RPMI7951 (cell line): ENCODE data around the gene INA. TPM values are rescaled to one million over a fixed set of nuclear protein-coding genes. Genes with fewer than 3 reads are reported as not detected.

Experiments
- total RNA-seq: library from RNA; depleted of rRNA; stranded (reverse); fragments of >200 nt; shearing (Covaris generic); gene quantifications from 2 replicates; pipeline ENCODE4 v1.2.3, GENCODE V29; 2014; rRNA removed

The INA gene
- total RNA-seq, 1 experiment from 2014 or later: 7.9 TPM

Other genes starting within 250 kb of the INA start
- 24.1 and 26.9 TPM in 2 replicates for gene NT5C2, start 83.9 kb upstream of the INA start, total RNA-seq
- 0.10 and 0.12 TPM in 2 replicates for gene RPEL1, start 31.3 kb upstream of the INA start, total RNA-seq
- gene PCGF6, start 74.0 kb downstream of the INA start, total RNA-seq: 15.1 and 15.4 TPM in 2 replicates
- 6.4 and 8.4 TPM in 2 replicates for gene TAF5, start 90.8 kb downstream of the INA start, total RNA-seq
- gene ATP5MK, start 119.3 kb downstream of the INA start, total RNA-seq: 586 and 602 TPM in 2 replicates
- 15.3 and 18.1 TPM in 2 replicates for gene PDCD11, start 119.5 kb downstream of the INA start, total RNA-seq
- gene CALHM2, start 175.2 kb downstream of the INA start, total RNA-seq: 1.9 and 3.1 TPM in 2 replicates
- gene CALHM1, start 181.8 kb downstream of the INA start, total RNA-seq: not detected in 2 replicates
- gene CALHM3, start 202.1 kb downstream of the INA start, total RNA-seq: 6.8 and 8.2 TPM in 2 replicates
- not detected in 2 replicates for gene NEURL1, start 216.6 kb downstream of the INA start, total RNA-seq